NCI-H2227 treated with DMSO at 0.1 percent for 48 hours (cell line): ENCODE data around the gene NSDHL.
A peak's percentile ranks its signal among the peaks of the same experiment; 100 is the strongest.
"Not testable (repeated sequence)": the region's sequence is repeated elsewhere in the genome, so short reads cannot be mapped to it uniquely, and the experiment has no call there.

Source experiments
- DNase-seq: peaks from one replicate; lab custom pipeline; 2025; lab: John Stamatoyannopoulos, UW

NSDHL gene

DNA sequence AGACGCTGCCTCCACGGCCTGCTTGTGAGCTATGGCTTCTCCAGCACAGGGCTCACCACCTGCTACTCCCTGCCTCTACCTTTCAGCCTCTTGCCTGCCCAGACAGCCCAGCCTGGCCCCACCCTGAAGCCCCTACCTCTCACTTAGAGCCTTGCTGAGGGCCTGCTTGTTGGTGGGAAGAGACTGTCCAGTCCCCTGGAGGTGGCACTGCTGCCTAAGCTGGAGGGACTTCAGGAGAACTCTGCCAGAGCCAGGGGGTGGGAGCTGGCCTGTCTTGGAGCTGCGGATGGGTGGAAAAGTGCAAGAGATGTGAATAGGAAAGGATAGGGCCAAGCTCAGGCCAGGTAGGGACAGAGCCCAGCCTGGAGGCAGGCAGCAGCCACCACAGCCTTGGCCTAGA lies 64.3 kb downstream of the NSDHL start:
- no peak for DNase-seq

DNA sequence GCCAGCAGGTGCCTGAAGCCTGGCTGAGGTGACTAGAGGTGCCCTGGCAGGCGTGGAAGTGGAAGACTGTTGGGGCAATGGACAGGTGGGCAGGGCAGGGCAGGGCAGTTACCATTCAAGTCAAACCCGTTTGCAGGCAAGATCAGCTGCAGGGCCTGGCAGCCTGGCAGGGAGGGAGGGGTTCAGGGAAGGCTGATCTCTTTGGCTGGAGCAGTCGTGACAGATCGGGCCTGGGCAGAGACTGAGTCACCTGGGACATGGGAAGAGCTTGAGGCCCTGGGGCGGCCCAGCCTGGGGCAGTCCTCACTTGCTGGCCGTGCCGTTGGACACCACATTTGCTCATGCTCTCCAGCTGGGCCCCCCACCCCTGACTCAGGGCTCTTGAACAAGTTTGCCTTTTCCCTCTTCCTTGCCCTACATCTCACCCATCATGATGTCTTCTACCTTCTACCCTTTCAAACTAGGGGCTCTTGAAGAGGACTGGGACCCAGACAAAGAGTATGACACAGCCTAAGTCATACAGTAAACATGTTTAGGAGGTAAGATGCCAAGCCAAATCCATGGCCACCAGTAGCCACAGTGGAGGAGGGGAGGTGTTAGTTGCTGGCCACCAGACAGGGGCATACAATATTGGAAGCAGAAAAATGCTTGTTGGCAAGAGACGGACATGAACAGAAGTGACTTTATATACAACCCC lies 65.0 kb downstream of the NSDHL start:
- DNase-seq: no peak

DNA sequence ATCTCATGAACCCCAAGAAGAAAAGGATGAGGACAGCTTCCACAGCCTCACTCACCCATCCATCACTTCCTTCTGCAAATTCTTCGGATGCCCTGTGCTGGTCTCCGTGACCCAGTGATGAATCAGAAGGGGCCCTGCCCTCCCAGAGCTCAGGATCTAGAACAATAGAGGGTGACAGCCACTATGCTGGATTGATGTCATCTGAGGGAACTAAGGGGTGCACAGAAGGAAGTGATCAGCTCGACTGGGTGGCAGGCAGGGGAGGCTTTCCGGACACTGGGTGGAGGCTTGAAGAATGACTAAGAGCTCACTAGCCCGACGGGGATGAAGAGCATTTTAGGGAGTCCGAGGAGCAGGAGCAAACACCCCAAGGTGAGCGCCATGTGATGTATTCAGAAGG lies 65.6 kb downstream of the NSDHL start:
- DNase-seq: no peak

DNA sequence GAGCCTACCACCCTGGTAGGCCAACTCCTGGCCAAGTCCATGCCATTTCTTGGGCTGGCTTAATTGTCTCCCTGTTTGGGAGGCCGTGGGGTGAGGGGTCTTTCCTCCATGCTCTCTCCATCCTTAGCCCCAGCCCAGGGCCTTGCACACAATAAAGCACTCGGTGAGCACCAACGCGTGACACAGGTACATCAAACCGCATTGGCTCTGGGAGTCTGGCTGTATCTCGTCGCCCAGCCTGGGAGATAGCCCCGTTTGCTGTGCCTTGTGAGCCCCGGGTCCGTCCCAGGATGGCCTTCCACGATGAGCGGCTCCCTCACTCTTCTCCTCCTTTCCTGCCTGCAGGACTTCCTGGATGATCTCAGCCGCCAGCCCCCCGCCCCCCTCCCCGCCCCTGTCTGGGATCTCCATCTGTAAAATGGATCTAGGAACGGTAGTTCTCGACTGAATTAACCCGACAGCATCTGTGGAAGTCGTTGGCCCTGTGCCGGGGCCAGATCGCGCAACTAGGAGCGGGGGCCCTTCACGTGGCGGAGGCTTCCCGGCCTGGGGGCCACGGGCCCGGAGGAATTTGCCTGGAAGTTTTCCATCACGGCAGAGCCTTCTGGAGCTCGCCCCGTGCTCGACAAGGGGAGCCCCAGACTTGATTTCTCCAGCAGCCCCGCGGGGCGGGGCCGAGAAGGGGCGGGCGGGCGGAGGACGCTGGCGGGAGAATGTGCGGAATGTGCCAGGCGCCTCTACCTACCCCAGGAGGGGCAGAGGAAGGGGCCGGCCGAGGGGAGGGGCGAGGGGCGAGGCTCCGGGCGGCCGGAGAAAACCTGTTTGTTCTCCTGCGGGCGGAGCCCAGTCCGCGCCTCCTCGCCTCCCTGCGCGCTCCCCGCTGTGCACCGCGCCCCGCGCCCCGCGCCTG lies 66.6 kb downstream of the NSDHL start, which contains the start of gene ZNF185:
TSS of gene ZNF185 (plus strand) at position 846 of the 910 bp plus-strand sequence. CDS start 16,423 bp downstream, outside the sequence.
- no peak for DNase-seq

DNA sequence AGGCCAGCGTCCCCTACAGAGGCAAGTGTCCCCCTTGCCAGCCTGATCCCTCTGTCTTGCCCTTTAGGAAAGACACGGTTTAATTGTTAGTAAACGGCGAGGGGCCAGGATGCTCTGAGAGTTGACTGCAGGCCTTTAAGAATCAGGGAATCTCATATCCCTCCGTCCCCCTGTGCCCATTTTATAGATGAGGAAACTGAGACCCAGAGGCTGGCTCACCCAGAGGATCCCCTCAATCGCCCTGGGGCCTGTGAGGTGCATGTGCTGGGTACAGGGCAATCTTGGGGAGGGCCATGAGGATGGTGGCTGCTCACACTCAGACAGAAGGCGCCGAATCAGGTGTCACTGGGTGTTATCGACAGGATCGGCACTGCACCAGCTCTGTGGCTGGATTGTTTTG lies 67.6 kb downstream of the NSDHL start:
- no peak for DNase-seq

DNA sequence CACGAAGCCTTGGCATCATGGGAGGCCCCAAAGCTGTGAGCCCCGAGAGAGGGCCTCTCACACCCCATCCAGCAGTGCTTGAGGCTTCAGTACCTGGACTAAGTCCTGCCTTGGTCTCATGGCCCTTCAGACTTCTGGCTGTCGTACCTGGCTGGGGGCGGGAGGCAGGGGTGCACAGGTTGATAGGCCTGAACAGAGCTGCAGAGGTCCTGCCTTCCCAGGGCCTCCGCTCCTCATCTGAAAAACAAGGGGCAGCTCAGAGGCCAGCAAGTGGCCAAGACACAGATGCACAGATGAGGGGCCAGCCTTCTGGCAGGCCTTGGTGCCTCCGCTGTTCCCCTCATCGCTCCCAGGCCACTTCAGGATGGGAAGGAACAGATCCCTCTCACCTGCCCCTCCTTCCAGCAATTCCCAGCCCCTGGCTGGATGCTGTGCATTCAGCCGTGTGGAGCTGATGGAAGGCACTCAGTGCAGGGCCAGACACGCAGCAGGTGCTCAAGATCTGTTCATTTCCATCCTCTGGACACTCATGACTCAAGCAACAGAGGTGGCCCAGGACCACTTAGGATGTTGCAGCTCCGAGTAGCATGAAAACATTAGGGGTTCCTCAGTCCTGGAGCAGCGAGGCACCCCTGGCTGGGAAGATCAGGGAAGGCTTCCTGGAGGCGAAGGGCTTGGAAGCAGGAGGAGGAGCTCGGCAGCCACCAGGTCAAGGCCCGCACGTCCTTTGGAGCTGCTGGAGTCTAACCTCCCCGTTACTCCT lies 68.4 kb downstream of the NSDHL start:
- DNase-seq: no peak

DNA sequence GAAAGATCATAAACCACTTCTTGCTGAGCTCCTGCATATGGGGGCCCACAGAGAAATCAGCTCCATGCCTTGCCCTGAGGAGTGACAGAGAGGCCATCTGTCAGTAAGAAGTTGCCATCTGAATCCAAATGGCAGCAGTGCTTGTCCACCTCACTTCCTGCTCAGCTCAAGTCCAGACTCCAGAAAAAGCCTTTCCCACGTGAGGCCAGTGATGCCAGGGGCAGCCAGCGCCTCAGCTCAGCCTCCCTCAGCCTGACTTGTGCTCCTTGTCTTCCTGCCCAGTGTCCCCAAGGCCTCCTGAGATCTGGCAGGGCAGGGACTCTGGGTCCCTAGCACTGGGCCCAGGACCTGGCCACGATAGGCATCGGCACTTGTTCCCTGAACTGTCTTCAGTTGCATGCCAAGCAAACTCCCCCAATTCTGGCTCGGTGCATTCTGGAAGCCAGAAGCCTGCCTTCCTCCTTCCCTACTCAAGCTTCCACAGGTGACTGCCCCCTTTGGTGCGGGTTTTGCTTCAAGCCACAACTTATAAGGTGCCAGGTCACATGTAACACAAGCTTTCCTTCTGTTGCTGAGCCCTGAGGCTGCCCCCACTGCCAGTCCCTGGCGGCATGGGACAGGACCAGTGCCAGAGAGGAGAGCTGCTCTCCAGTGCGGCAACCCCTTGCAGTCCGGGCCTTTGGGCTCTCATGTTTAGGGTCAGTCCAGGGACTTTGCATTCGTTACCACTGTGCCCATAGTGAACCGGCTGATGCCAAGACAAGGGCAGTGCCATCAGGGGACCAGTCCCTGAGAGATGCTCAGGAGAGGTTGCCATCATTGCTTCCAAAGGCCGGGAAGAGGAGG lies 69.2 kb downstream of the NSDHL start:
- DNase-seq: no peak

DNA sequence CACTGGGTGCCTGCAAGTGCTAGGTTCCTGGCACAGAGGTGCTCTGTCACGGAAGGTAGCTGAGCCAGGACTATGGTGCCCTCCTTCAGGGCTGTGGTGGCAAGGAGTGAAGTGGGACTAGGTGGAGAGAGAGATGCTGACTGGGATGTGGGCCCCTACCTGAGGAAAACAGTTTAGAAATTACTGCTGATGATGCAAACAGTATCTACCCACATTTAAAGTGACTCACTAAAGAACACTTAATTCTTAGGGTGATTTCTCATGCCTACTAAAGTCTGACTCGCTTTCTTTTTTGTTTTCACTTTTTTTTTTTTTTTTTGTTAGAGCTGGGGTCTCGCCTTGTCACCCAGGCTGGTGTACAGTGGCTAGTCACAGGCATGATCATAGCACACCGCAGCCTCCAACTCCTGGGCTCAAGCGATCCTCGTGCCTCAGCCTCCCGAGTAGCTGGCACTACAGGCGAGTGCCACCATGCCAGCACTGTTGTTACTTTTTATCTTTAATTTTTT lies 70.1 kb downstream of the NSDHL start:
- no peak for DNase-seq

DNA sequence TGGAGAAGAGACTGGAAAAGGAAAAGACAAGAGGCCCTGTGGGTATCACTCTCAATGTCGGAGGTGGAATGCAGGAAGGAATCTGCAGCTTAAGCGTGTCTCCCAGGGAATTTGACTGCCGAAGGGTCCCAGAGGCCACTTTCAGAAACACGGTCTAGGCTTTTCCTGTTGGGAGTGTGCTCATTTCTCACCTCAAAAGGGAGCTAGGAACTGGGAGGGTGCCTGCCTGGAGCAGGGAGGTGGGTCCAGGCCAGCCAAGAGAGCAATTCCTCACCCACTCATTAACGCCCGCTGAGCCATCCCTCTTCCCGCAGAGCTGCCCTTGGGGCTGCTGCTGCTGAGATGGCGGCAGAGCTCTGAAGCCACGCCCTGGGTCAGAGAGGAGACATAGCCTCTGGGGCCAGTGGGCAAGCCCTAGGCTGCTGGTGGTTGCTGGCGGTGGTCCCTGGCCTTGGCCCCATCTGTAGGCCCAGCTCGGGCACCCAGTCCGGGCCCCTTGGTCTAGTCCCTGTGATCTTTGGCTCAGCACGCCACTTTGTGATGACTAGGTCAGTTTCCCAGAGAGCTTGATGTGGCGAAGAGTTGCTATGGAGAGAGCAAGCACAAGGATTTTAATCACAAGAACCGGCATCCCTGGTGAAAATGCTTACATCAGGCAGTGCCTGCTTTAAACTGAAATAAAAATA lies 71.1 kb downstream of the NSDHL start:
- peak; percentile 13 for DNase-seq

DNA sequence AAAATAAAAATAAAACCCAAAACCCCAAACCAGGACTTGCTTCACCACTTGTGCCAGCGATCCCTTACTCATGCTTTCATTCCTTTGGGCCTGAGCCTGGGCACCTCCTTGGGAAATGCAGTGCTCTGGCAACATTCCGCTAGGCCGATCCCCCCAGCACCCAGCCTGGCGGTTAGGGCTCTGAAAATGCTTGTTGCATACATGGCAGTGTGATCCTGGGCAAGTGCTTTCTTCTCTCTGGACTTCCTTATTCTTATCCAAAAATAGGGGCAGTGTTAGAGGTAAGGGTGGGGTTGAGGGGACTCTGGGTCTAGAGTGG lies 71.6 kb downstream of the NSDHL start:
- no peak for DNase-seq

DNA sequence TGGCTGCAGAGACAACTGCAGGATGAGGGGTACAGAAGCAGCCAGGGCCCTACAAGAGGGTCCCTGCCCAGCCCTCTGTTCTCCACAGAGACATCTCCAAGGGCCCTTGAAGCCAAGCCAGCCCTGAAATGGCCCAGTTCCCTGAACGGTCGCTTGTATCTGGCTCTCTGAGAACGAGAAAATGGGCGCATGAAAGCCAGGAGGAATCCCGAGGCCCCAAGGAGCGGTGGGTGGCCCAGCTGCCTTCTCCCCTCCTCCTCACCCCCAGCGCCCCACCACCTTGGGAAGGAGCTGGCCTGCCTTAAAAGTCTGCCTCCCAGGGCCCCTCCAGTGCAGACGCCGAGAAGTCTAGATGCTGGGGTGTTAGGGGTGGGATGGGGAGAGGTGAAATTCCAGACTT lies 72.7 kb downstream of the NSDHL start:
- DNase-seq: no peak

DNA sequence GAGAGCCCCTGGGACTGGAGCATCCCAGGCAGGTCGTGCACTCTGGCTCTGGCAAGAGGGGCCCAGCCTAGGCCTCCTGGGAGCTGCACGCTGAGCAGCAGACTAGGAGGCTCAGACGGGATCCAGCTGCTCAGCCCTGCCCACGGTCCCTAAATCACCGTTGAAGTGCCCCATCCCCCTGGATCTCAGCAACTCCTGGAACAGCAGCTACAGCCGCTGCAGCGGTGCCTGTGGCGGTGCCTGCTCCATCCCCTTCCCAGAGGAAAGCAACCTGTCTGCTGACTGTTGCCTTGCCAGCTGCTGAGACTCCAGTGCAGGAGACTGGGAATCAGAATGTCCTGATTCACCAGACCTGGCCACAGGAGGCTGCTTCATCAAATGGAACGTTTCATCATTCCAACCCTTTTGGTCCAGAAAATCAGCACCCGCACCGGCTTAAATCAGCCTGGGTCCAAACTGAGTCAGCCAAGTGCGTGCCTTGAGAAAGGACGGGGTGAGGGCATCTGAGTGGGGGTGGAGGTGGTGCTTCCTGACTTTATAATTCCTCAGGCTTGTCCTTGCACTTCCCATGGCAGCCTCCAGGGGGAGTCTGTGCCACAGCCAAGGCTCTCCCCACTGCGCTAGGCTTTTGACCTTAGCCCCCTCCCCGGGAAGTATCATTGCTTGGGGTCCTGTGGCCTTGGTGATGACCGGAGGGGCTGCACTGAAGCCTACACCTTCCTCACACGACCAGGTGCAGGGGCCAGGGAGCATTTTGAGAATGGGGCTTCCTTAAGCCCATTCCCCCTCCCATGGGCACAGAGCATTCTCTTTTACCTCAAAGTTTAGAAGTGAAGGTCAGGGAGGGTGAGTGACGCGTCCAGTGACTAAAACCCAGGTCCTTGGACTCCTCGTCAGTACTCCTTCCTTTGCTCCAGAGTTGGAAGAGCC lies 73.6 kb downstream of the NSDHL start:
- DNase-seq: peak; percentile 2

DNA sequence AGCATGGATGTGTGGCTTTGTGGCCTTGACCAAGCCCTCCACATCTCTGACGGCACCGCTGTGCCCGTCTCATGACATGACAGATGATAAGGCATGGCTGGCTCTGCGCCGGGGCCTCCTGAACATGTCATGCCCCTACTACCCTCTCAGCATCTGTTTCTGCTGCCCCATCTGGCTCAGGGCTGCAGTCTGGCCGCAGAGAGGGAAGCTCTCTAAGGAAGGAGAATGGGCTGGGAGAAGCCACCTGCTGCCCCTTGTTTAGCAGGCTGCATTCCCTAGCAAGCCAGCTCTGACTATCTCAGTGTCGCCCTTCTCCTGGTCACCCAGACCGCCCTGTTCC lies 74.2 kb downstream of the NSDHL start:
- no peak for DNase-seq

DNA sequence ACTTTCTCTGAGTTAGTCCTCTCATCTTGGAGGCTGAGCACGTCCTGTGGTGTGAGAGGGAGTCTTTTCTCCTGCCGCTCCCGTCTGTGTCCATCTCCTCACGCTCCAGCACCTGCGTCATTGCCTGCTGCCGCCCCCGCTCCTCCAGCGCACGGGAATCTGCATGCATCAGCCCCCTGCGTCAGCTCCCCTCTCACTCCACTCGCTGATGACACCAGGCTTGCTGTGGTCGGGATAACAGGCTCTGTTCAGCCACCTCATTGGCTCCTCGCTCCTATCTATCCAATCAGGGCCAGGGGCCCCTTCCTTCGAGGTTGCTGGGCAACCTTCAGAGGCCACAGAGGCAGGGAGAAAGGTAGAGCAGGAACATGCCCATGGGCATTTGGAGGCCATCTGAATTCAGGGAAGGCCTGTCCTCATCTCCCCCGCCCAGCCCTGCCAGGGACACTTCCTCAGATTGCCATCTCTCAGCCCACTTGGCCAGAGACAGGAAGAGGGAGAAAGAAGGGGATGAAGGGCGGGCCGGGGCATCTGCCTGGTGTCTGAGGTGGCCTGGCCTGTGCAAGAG lies 76.3 kb downstream of the NSDHL start:
- DNase-seq: peak; percentile 53

DNA sequence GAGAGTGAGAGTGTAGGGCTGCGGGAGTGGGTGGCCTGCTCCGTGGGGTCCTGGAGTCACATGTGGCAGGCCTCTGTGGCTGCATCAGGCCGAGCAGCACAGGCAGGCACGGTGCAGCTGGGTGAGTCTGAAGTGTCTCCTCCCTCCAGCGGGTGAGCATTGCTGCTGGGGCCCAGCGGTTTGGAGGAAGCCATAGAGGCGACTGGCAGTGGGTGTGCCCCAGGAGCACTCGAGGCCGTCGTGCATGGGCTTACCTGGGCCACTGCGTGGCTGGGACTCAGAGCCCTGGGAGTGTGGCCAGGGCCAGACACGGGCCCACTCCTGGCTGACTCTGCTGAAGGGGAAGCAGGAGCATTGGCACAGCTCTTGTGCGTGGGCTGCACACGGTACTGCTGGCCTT lies 77.6 kb downstream of the NSDHL start:
- DNase-seq: no peak

DNA sequence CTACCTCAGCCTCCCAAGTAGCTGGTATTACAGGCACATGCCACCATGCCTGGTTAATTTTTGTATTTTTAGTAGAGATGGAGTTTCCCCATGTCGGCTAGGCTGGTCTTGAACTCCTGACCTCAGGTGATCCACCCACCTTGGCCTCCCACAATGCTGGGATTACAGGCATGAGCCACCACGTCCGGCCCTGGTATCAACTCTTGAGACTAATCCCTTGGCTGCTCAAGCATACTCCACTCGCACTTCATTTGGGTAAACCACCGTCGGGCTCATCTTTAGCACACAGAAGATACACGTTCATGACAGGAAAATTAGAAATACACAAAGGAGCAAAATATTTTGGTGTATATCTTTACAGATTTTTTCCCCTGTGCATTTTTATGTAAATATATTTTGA lies 79.2 kb downstream of the NSDHL start:
- not testable (repeated sequence) for DNase-seq

DNA sequence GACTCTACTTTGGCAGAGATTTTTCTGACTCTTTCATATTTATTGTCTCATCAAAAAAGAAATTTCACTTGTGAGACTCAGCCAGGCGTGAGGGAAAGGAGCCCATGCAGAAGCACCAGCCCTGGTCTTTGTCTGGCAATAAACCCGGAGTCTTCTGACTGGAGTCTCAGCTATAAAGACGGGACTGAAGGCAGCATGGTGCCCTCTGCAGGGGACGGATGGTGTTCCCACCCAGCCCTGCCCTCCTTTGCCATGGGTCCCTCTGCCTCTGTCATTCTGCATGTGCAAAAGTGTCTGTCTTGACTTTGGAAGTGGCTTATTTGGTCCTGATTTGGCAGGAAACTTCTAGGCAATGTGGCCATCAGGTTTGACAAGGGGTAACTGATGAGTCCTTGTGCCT lies 81.2 kb downstream of the NSDHL start:
- no peak for DNase-seq

DNA sequence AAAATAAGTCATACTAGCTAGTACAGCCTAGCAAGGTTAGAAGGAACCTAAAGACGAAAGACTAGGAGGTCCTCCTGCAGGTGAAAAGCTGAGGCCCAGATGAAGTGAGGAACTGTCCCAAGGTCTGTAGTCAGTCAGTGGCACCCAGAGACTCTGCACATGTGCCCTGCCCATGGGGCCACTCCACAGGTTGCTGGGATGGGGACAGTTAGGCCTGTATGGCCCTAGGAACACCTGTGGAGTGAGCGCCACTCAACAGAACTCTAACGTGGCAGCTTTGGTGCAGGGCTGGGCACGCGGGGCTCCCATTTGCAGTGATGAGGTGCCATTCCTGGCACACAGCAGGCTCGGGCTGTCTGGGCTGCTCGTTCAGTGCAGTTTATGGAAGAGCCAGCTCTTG lies 81.8 kb downstream of the NSDHL start:
- no peak for DNase-seq

DNA sequence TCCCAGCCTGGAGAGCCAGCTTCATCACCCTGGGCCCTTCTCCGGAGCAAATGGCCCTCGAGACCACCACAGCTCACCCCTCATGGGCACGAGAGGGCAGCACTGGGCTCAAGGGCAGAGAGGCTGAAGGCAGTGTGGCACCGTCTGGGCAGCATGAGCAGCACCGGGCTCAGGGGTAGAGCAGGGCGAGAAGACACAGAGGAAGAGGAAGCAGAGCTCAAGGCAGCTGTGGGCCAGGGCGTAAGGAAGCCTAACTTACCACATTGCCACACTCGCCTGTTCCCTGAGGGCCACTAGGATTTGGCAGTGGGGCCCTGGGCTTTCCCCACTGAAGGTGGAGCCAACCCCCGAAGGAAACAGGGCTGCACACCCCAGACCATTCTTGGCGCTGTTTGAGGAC lies 82.5 kb downstream of the NSDHL start:
- DNase-seq: no peak

DNA sequence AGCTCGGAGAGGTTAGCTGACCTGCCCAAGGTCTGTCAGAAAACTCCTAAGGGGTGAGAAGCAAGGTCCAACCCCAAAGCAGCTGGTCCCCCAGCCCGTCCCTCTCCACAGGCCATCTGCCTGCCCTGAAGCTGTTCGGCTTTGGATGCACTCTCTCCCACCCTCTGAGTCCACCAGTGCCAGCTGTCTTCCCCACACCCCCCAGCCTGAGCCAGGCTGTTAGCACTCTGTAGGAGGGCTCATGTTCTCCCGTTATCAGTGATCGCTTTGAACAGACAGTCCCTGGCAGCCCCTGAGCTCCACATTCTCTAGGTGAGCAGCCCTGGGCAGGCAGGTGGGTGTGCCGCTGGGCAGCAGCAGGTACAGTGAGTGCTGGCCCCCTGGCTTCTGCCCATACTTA lies 83.0 kb downstream of the NSDHL start:
- DNase-seq: no peak
